HCT116 (cell line): ENCODE data around the gene PSMB5. TPM values are rescaled to one million over a fixed set of nuclear protein-coding genes. Genes with fewer than 3 reads are reported as not detected.

ENCODE experiments used
- ATAC-seq: fragments of 200-7000 bp; cut with Tn5 transposase; 2 replicates; pipeline ENCODE4 v1.9.1; 2020; ENCODE audit warnings: mild to moderate bottlenecking, moderate library complexity
- BruUV-seq: library from RNA; stranded (reverse); fragments of 400-500 nt; replicated peaks from 2 replicates; lab custom pipeline; 2021; lab: Mats Ljungman, UMichigan
- CTCF ChIA-PET: fragments of 300-600 bp; sonication (Branson Sonifier 250); formaldehyde crosslinking; loops from one replicate; lab custom pipeline; 2021; ENCODE audit warnings: antibody characterized with exemption; lab: Charles Lee
- POLR2A ChIA-PET: fragments of 300-600, 350-600 bp; sonication (Branson Sonifier 250); formaldehyde crosslinking; loops from one replicate; lab custom pipeline; 2021; ENCODE audit warnings: antibody characterized with exemption; lab: Charles Lee
- RAD21 ChIA-PET, 2 experiments: fragments of 300-600 bp; sonication (Branson Sonifier 250); formaldehyde crosslinking; loops; one replicate each; lab custom pipeline; 2023; ENCODE audit warnings: low total read pairs in 2 of 2; ENCODE audit not compliant: uncharacterized antibody in 2 of 2, unreplicated experiment in 2 of 2, low non-redundant PET in 1 of 2; lab: Charles Lee
- DNase-seq: peaks from one replicate; pipeline ENCODE4 v3.0.0-alpha.2; 2010; ENCODE audit warnings: low read depth, low spot score
- H2AFZ ChIP-seq: fragments of 200-600 bp; shearing (Covaris generic), sonication (generic); 2 replicates; pipeline ENCODE4 v1.6.1; 2017; ENCODE audit warnings: low read depth, mixed run types, mixed read lengths, antibody characterized with exemption, low read length; ENCODE audit not compliant: poor library complexity, severe bottlenecking
- H3K27ac ChIP-seq: 2 replicates; pipeline ENCODE4 v1.5.1; 2012; ENCODE audit warnings: low read depth, low read length
- H3K27me3 ChIP-seq: fragments of 200-600 bp; sonication (generic); 2 replicates; pipeline ENCODE4 v1.6.1; 2016; ENCODE audit warnings: mixed run types, low read length, mixed read lengths; ENCODE audit not compliant: insufficient read depth
- H3K36me3 ChIP-seq, 2 experiments: fragments of 200-500 bp in 1 of 2; fragments of 200-600 bp in 1 of 2; sonication (Bioruptor generic) in 1 of 2; sonication (generic) in 1 of 2; 2 replicates each; pipeline versions ENCODE4 v1.5.1 to v1.6.1; 2014 to 2016; ENCODE audit warnings: low read length in 2 of 2, inconsistent platforms in 1 of 2, mixed read lengths in 1 of 2, mixed run types in 1 of 2; ENCODE audit not compliant: insufficient read depth in 2 of 2, control insufficient read depth in 1 of 2
- H3K4me1 ChIP-seq, 2 experiments: fragments of 200-600 bp in 1 of 2; sonication (generic) in 1 of 2; 2 replicates each; pipeline versions ENCODE4 v1.5.1 to v1.6.1; 2012 to 2017; ENCODE audit warnings: low read length in 2 of 2, inconsistent platforms in 1 of 2, mild to moderate bottlenecking in 1 of 2, mixed read lengths in 1 of 2, mixed run types in 1 of 2, moderate library complexity in 1 of 2; ENCODE audit not compliant: insufficient read depth in 2 of 2, control insufficient read depth in 1 of 2
- H3K4me2 ChIP-seq: fragments of 200-600 bp; sonication (generic); 2 replicates; pipeline ENCODE4 v1.6.1; 2017; ENCODE audit warnings: mixed run types, low read length, mixed read lengths
- H3K4me3 ChIP-seq, 2 experiments: fragments of 200-600 bp in 1 of 2; sonication (generic) in 1 of 2; replicated peaks in 1 of 2; 2 replicates each; pipeline ENCODE4 v1.5.1; 2011 to 2016; ENCODE audit warnings: low read length in 2 of 2, control low read depth in 1 of 2, low read depth in 1 of 2, mild to moderate bottlenecking in 1 of 2, mixed read lengths in 1 of 2, mixed run types in 1 of 2
- H3K79me2 ChIP-seq: fragments of 200-600 bp; sonication (generic); 2 replicates; pipeline ENCODE4 v1.6.1; 2017; ENCODE audit warnings: mild to moderate bottlenecking, mixed run types, low read length, moderate library complexity, mixed read lengths; ENCODE audit not compliant: insufficient read depth
- H3K9ac ChIP-seq: fragments of 200-600 bp; sonication (generic); 2 replicates; pipeline ENCODE4 v1.6.1; 2016; ENCODE audit warnings: low read length, mixed read lengths
- H3K9me2 ChIP-seq: fragments of 200-600 bp; sonication (generic), shearing (Covaris generic); 2 replicates; pipeline ENCODE4 v1.6.1; 2017; ENCODE audit warnings: mixed run types, mild to moderate bottlenecking, moderate library complexity; ENCODE audit not compliant: insufficient read depth
- H3K9me3 ChIP-seq, 2 experiments: fragments of 200-500 bp in 1 of 2; fragments of 200-600 bp in 1 of 2; sonication (Bioruptor generic) in 1 of 2; sonication (generic) in 1 of 2; 2 replicates each; pipeline ENCODE4 v1.6.1; 2014 to 2017; ENCODE audit warnings: low read length in 2 of 2, mixed read lengths in 2 of 2, inconsistent platforms in 1 of 2, low read depth in 1 of 2, mild to moderate bottlenecking in 1 of 2, mixed run types in 1 of 2, moderate library complexity in 1 of 2; ENCODE audit not compliant: control insufficient read depth in 1 of 2, insufficient read depth in 1 of 2
- H4K20me1 ChIP-seq: fragments of 200-600 bp; sonication (generic), shearing (Covaris generic); 2 replicates; pipeline ENCODE4 v1.6.1; 2017; ENCODE audit warnings: mixed run types, mild to moderate bottlenecking, moderate library complexity; ENCODE audit not compliant: insufficient read depth
- ATF3 ChIP-seq: IDR thresholded peaks from 2 replicates; pipeline ENCODE4 v1.6.1; 2012
- CBX3 ChIP-seq: IDR thresholded peaks from 2 replicates; pipeline ENCODE4 v1.6.1; 2012; ENCODE audit warnings: low read depth
- CEBPB ChIP-seq: IDR thresholded peaks from 2 replicates; pipeline ENCODE4 v1.6.1; 2012; ENCODE audit warnings: low read depth
- EGR1 ChIP-seq: IDR thresholded peaks from 2 replicates; pipeline ENCODE4 v1.6.1; 2012; ENCODE audit warnings: low read depth
- ELF1 ChIP-seq: IDR thresholded peaks from 2 replicates; pipeline ENCODE4 v1.6.1; 2012; ENCODE audit warnings: low read depth, borderline replicate concordance
- EZH2 ChIP-seq: fragments of 200-600 bp; sonication (generic); IDR thresholded peaks from 2 replicates; pipeline ENCODE4 v1.6.1; 2017; ENCODE audit warnings: antibody characterized with exemption, mixed run types
- EZH2phosphoT487 ChIP-seq: fragments of 200-600 bp; IDR thresholded peaks from 2 replicates; pipeline ENCODE4 v1.6.1; 2018; ENCODE audit warnings: antibody characterized with exemption, borderline replicate concordance
- FOSL1 ChIP-seq: IDR thresholded peaks from 2 replicates; pipeline ENCODE4 v1.6.1; 2012; ENCODE audit warnings: low read depth
- JUND ChIP-seq: IDR thresholded peaks from 2 replicates; pipeline ENCODE4 v1.6.1; 2012
- POLR2A ChIP-seq: IDR thresholded peaks from 2 replicates; pipeline ENCODE4 v1.7.0; 2011; ENCODE audit warnings: borderline replicate concordance; ENCODE audit not compliant: insufficient read depth, insufficient read length; ENCODE audit errors: extremely low read depth
- RAD21 ChIP-seq: IDR thresholded peaks from 2 replicates; pipeline ENCODE4 v1.6.1; 2012; ENCODE audit warnings: low read depth, mild to moderate bottlenecking
- REST ChIP-seq: IDR thresholded peaks from 2 replicates; pipeline ENCODE4 v1.6.1; 2012; ENCODE audit warnings: low read depth
- SIN3A ChIP-seq: IDR thresholded peaks from 2 replicates; pipeline ENCODE4 v1.6.1; 2012; ENCODE audit warnings: low read depth
- SP1 ChIP-seq: IDR thresholded peaks from 2 replicates; pipeline ENCODE4 v1.6.1; 2012; ENCODE audit warnings: low read depth
- SRF ChIP-seq: IDR thresholded peaks from 2 replicates; pipeline ENCODE4 v1.6.1; 2012; ENCODE audit warnings: low read depth
- TCF7L2 ChIP-seq: IDR thresholded peaks from 2 replicates; pipeline ENCODE4 v1.7.0; 2011; ENCODE audit warnings: borderline replicate concordance, inconsistent platforms; ENCODE audit not compliant: insufficient read depth, insufficient read length; ENCODE audit errors: extremely low read depth
- YY1 ChIP-seq: IDR thresholded peaks from 2 replicates; pipeline ENCODE4 v1.6.1; 2011; ENCODE audit warnings: low read length, low read depth, moderate library complexity, mild to moderate bottlenecking; ENCODE audit not compliant: insufficient replicate concordance; ENCODE audit errors: extremely low read depth
- ZBTB33 ChIP-seq: IDR thresholded peaks from 2 replicates; pipeline ENCODE4 v1.6.1; 2011; ENCODE audit warnings: mild to moderate bottlenecking, low read length, moderate library complexity; ENCODE audit not compliant: insufficient replicate concordance; ENCODE audit errors: extremely low read depth
- ZFX ChIP-seq: fragments of 450-650 bp; IDR thresholded peaks from 2 replicates; pipeline ENCODE4 v1.6.1; 2017
- ZNF274 ChIP-seq: fragments of 200-500 bp; sonication (Bioruptor generic); IDR thresholded peaks from 2 replicates; pipeline ENCODE4 v1.6.1; 2014; ENCODE audit warnings: mild to moderate bottlenecking, low read depth, low read length, inconsistent platforms
- intact Hi-C: fragments of 100-400 bp; cut with micrococcal nuclease; formaldehyde crosslinking; loops from 2 replicates; pipeline ENCODE4 v1.10.0; 2022
- total RNA-seq: library from RNA; stranded (reverse); gene quantifications from one replicate; pipeline ENCODE4 v1.2.1, GENCODE V29; 2021; ENCODE audit not compliant: unreplicated experiment

Gene PSMB5
- total RNA-seq, 1 experiment from 2014 or later, result 212 TPM

- RAD21 ChIA-PET, result no interaction called here
- Histone ChIP-seq H3K4me2 (no peak overlapping the region), H3K36me3 (peaks cover 0 to 12% of the 10 kb centered on the region in 2 experiments; a peak in 2 of 4 replicates), H3K79me2 (no peaks in the 10 kb centered on the region), H3K27ac (no peak overlapping the region), H3K4me1 (peaks cover 6 to 16% of the 10 kb centered on the region in 2 experiments; a peak in 3 of 4 replicates), H3K9ac (no peak overlapping the region), H3K27me3 (no peaks in the 10 kb centered on the region), H3K9me2 (no peaks in the 10 kb centered on the region), H3K9me3 (no peaks in the 10 kb centered on the region), H2AFZ (no peak overlapping the region), H3K4me3 (no peak overlapping the region), H4K20me1 (no peaks in the 10 kb centered on the region)
- DNase-seq (no peak), ATAC-seq (no peak)
- POLR2A ChIA-PET, result no interaction called here
- TF ChIP-seq RAD21 (no peak), TCF7L2 (no peak), ATF3 (no peak), CEBPB (no peak), ELF1 (no peak), CBX3 (no peak), ZNF274 (no peak), ZBTB33 (no peak), EZH2phosphoT487 (no peak), EZH2 (no peak), EGR1 (no peak), SIN3A (no peak), JUND (no peak), YY1 (no peak), SRF (no peak), SP1 (no peak), REST (no peak), POLR2A (no peak), FOSL1 (no peak), ZFX (no peak)
- intact Hi-C loops, result no loop called here
- CTCF ChIA-PET, result interaction anchor here (1.0 kb wide), 1 partner anchor 36 kb away, joined by 3 read pairs; no protein-coding TSS in a partner anchor
- no TSS peak for BruUV-seq
Measured at GRCh38 chr14:23021889-23022442, 12.7 kb downstream of the PSMB5 start.
